H1 (cell line): ENCODE measurements around the gene GPR34. TPM values are rescaled to one million over a fixed set of nuclear protein-coding genes. Genes with fewer than 3 reads are reported as not detected.

ENCODE experiments used
- CTCF ChIA-PET: fragments of 300-600 bp; sonication (Branson Sonifier 250); formaldehyde crosslinking; loops from one replicate; lab custom pipeline; 2021; ENCODE audit not compliant: partially characterized antibody; lab: Charles Lee
- POLR2A ChIA-PET: fragments of 300-600 bp; sonication (Branson Sonifier 250); formaldehyde crosslinking; loops from one replicate; lab custom pipeline; 2021; ENCODE audit warnings: inconsistent platforms; ENCODE audit not compliant: partially characterized antibody; lab: Charles Lee
- DNase-seq, 2 experiments: peaks; one replicate each; pipeline versions ENCODE4 v3.0.0 to v3.0.0-alpha.2; 2010 to 2022; ENCODE audit warnings: low spot score in 2 of 2, low read depth in 1 of 2, mixed read lengths in 1 of 2
- FAIRE-seq: peaks from 2 replicates; lab custom pipeline; 2011; peaks lifted over from hg19 to GRCh38; lab: Jason Lieb, UNC
- H2AFZ ChIP-seq: 2 replicates; pipeline ENCODE4 v1.8.1; 2012; ENCODE audit warnings: low read length, inconsistent platforms
- H2AK5ac ChIP-seq: 2 replicates; pipeline ENCODE4 v1.6.1; 2013; ENCODE audit warnings: low read depth, low read length
- H2BK120ac ChIP-seq: replicated peaks from 2 replicates; pipeline ENCODE3; 2013; ENCODE audit warnings: low read depth, low read length, inconsistent platforms
- H2BK12ac ChIP-seq: 2 replicates; pipeline ENCODE4 v1.6.1; 2013; ENCODE audit warnings: low read depth, low read length
- H2BK15ac ChIP-seq: 2 replicates; pipeline ENCODE4 v1.6.1; 2013; ENCODE audit warnings: low read length
- H2BK20ac ChIP-seq: 2 replicates; pipeline ENCODE4 v1.6.1; 2013; ENCODE audit warnings: low read length
- H2BK5ac ChIP-seq: 2 replicates; pipeline ENCODE4 v1.6.1; 2013; ENCODE audit warnings: low read depth, low read length
- H3K14ac ChIP-seq: 2 replicates; pipeline ENCODE4 v1.6.1; 2013; ENCODE audit warnings: inconsistent platforms; ENCODE audit not compliant: insufficient read length
- H3K18ac ChIP-seq: 2 replicates; pipeline ENCODE4 v1.6.1; 2013; ENCODE audit warnings: low read length; ENCODE audit errors: extremely low read depth
- H3K23ac ChIP-seq: 2 replicates; pipeline ENCODE4 v1.6.1; 2013; ENCODE audit warnings: inconsistent platforms; ENCODE audit not compliant: insufficient read length
- H3K23me2 ChIP-seq: 2 replicates; pipeline ENCODE4 v1.6.1; 2013; ENCODE audit warnings: low read depth, low read length
- H3K27ac ChIP-seq: 2 replicates; pipeline ENCODE4 v1.6.1; 2011; ENCODE audit warnings: low read depth, low read length, inconsistent platforms
- H3K27me3 ChIP-seq, 4 experiments: replicated peaks in 1 of 4; 1 replicate in 1 of 4; 2 replicates in 3 of 4; pipeline versions ENCODE4 v1.6.1 to v1.8.1; 2011 to 2013; ENCODE audit warnings: low read length in 3 of 4, mild to moderate bottlenecking in 3 of 4, inconsistent platforms in 2 of 4, mixed read lengths in 2 of 4, moderate library complexity in 1 of 4; ENCODE audit not compliant: control insufficient read depth in 3 of 4, insufficient read depth in 3 of 4; ENCODE audit errors: extremely low read depth in 1 of 4
- H3K36me3 ChIP-seq, 4 experiments: 2 replicates each; pipeline versions ENCODE4 v1.6.1 to v1.8.1; 2011 to 2013; ENCODE audit warnings: mild to moderate bottlenecking in 4 of 4, low read length in 3 of 4, moderate library complexity in 2 of 4, control low read depth in 1 of 4, inconsistent platforms in 1 of 4; ENCODE audit not compliant: insufficient read depth in 4 of 4, control insufficient read depth in 2 of 4
- H3K4ac ChIP-seq: replicated peaks from 2 replicates; pipeline ENCODE3; 2013; ENCODE audit warnings: low read length, low read depth, mixed read lengths, inconsistent platforms; ENCODE audit not compliant: insufficient read length
- H3K4me1 ChIP-seq, 4 experiments: replicated peaks in 1 of 4; 1 replicate in 1 of 4; 2 replicates in 3 of 4; pipeline versions ENCODE4 v1.6.1 to v1.8.1; 2011 to 2013; ENCODE audit warnings: low read length in 3 of 4, inconsistent platforms in 2 of 4, mixed read lengths in 1 of 4; ENCODE audit not compliant: insufficient read depth in 4 of 4, control insufficient read depth in 3 of 4
- H3K4me2 ChIP-seq, 2 experiments: 2 replicates each; pipeline versions ENCODE4 v1.6.1 to v1.8.1; 2011 to 2013; ENCODE audit warnings: low read depth in 2 of 2, low read length in 2 of 2, control low read depth in 1 of 2, inconsistent platforms in 1 of 2, mild to moderate bottlenecking in 1 of 2; ENCODE audit not compliant: insufficient read depth in 1 of 2
- H3K4me3 ChIP-seq, 4 experiments: fragments of 200-600, 300-600 bp in 1 of 4; sonication (generic), shearing (Covaris generic), sonication (Bioruptor Twin) in 1 of 4; 2 replicates each; pipeline versions ENCODE4 v1.5.1 to v1.8.1; 2011 to 2016; ENCODE audit warnings: low read length in 4 of 4, low read depth in 3 of 4, control low read depth in 2 of 4, inconsistent platforms in 2 of 4, mild to moderate bottlenecking in 2 of 4, mixed read lengths in 1 of 4, moderate library complexity in 1 of 4; ENCODE audit not compliant: insufficient read depth in 2 of 4; ENCODE audit errors: extremely low read depth in 1 of 4
- H3K56ac ChIP-seq: replicated peaks from 2 replicates; pipeline ENCODE3; 2013; ENCODE audit warnings: low read depth, mild to moderate bottlenecking, mixed read lengths, low read length, inconsistent platforms; ENCODE audit not compliant: insufficient read length
- H3K79me1 ChIP-seq: 2 replicates; pipeline ENCODE4 v1.6.1; 2013; ENCODE audit warnings: low read depth, low read length, control low read depth
- H3K79me2 ChIP-seq, 2 experiments: 2 replicates each; pipeline versions ENCODE4 v1.6.1 to v1.8.1; 2012 to 2013; ENCODE audit warnings: low read length in 2 of 2, mild to moderate bottlenecking in 2 of 2, inconsistent platforms in 1 of 2; ENCODE audit not compliant: insufficient read depth in 2 of 2, control insufficient read depth in 1 of 2
- H3K9ac ChIP-seq, 4 experiments: replicated peaks in 1 of 4; 1 replicate in 1 of 4; 2 replicates in 3 of 4; pipeline versions ENCODE4 v1.6.1 to v1.8.1; 2011 to 2013; ENCODE audit warnings: low read depth in 3 of 4, low read length in 3 of 4, control low read depth in 2 of 4, mild to moderate bottlenecking in 2 of 4, moderate library complexity in 2 of 4, inconsistent platforms in 1 of 4; ENCODE audit errors: extremely low read depth in 1 of 4
- H3K9me3 ChIP-seq, 2 experiments: 2 replicates each; pipeline versions ENCODE4 v1.6.1 to v1.8.1; 2012 to 2013; ENCODE audit warnings: mild to moderate bottlenecking in 2 of 2, moderate library complexity in 2 of 2, control low read depth in 1 of 2, inconsistent platforms in 1 of 2, low read depth in 1 of 2, low read length in 1 of 2, mixed read lengths in 1 of 2; ENCODE audit not compliant: insufficient read depth in 2 of 2
- H4K20me1 ChIP-seq, 2 experiments: replicated peaks in 1 of 2; 2 replicates each; pipeline versions ENCODE3 to v1.8.1; 2011 to 2013; ENCODE audit warnings: inconsistent platforms in 2 of 2, low read length in 2 of 2, mild to moderate bottlenecking in 1 of 2; ENCODE audit not compliant: insufficient read depth in 2 of 2, control insufficient read depth in 1 of 2
- H4K5ac ChIP-seq: 2 replicates; pipeline ENCODE4 v1.6.1; 2013; ENCODE audit warnings: low read length, low read depth, mixed read lengths, inconsistent platforms; ENCODE audit not compliant: insufficient read length
- H4K8ac ChIP-seq: 2 replicates; pipeline ENCODE4 v1.8.0; 2013; ENCODE audit warnings: mild to moderate bottlenecking, moderate library complexity, low read length, inconsistent platforms; ENCODE audit not compliant: insufficient read depth; ENCODE audit errors: extremely low read depth
- H4K91ac ChIP-seq: replicated peaks from 2 replicates; pipeline ENCODE3; 2013; ENCODE audit warnings: low read length, mixed read lengths, inconsistent platforms; ENCODE audit not compliant: insufficient read length
- JUN ChIP-seq: IDR thresholded peaks from 2 replicates; pipeline ENCODE4 v1.6.1; 2011; ENCODE audit warnings: low read depth, mild to moderate bottlenecking, improper control_type of control experiment, low read length
- POLR2AphosphoS5 ChIP-seq: IDR thresholded peaks from 2 replicates; pipeline ENCODE4 v1.6.1; 2011; ENCODE audit warnings: low read depth, low read length
- RAD21 ChIP-seq, 2 experiments: IDR thresholded peaks in 1 of 2; conservative IDR thresholded peaks in 1 of 2; 2 replicates each; pipeline ENCODE4 v1.6.1; 2011; ENCODE audit warnings: low read depth in 2 of 2, low read length in 2 of 2, improper control_type of control experiment in 1 of 2, inconsistent platforms in 1 of 2, mild to moderate bottlenecking in 1 of 2, moderate library complexity in 1 of 2
- WGBS, 2 experiments: shearing (Covaris generic) in 1 of 2; methylation state at CpG; one replicate each; pipeline versions ENCODE4 v1.1.6 to v1.1.7; 2013 to 2015; ENCODE audit warnings: low lambda C conversion rate in 2 of 2, mixed read lengths in 2 of 2, inconsistent platforms in 1 of 2, low coverage in 1 of 2, missing lambda C conversion rate in 1 of 2; ENCODE audit not compliant: insufficient replicate concordance in 2 of 2, insufficient coverage in 1 of 2, insufficient read length in 1 of 2; ENCODE audit errors: extremely low coverage in 1 of 2, missing lambda C conversion rate in 1 of 2; 5-methylcytosine and 5-hydroxymethylcytosine counted together
- polyA plus RNA-seq, 7 experiments: library from polyadenylated mRNA; depleted of rRNA in 3 of 7; stranded (reverse) in 5 of 7; unstranded in 2 of 7; fragments of >200 nt in 5 of 7; fragments of 200-250 nt in 2 of 7; gene quantifications; 1 replicate in 5 of 7; 2 replicates in 1 of 7; 4 replicates in 1 of 7; pipeline versions ENCODE4 v1.2.1 to v1.2.3, GENCODE V29; 2011 to 2013; ENCODE audit warnings: missing spikeins in 2 of 7, mixed read lengths in 2 of 7
- total RNA-seq: library from RNA; stranded (reverse); fragmentation: NEBNext Ultra II Directional; extraction: Animal tissue kit (Norgen Biotek cat#: 25700); gene quantifications from 2 replicates; pipeline ENCODE4 v1.2.1, GENCODE V29; 2021

Gene GPR34
- total and polyA plus RNA-seq, 2 of the 8 experiments (the other 6 are each of a cell fraction or from before 2014, with no cell fraction given), result not detected

DNA sequence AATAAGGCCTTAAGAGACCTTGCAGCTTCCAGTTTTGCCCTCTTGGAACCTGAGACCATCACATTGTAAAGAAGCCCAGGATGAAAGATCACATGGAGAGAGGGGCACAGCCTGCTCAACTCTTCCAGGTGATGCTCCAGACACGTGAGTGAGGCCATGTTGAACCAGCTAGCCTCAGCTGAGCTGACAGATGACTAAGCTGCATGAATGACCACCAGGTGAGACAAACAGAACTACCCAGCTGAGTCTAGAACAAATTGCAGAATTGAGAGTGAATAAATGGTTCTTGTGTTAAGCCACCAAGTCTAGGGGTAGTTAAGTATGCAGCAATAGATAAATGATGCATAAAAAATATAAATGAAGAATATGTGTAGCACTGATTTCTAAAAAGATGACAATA, 18.4 kb downstream of the GPR34 start:
- H3K36me3 ChIP-seq, result no peaks in the 10 kb centered on the region
- no peak overlapping the region for H3K4me2 ChIP-seq
- H3K27me3 ChIP-seq, result no peaks in the 10 kb centered on the region
- H3K14ac ChIP-seq, result no peak overlapping the region
- H3K56ac ChIP-seq, result no peak overlapping the region
- H3K18ac ChIP-seq, result no peak overlapping the region
- no peak overlapping the region for H2BK120ac ChIP-seq
- POLR2A ChIA-PET, result no interaction called here
- no peak overlapping the region for H3K4me3 ChIP-seq
- 100% methylated on average over 1 of the region's 1 CpG; no CpG with 5 or more reads in 1 of the 2 experiments for WGBS, 2 experiments
- TF ChIP-seq JUN, result no peak
- no peak for TF ChIP-seq POLR2AphosphoS5
- no peak for TF ChIP-seq RAD21 (IDR thresholded peaks at IDR 0.05 in 1 of 2, conservative IDR thresholded peaks at IDR 0.05 in 1 of 2; ENCODE audit: low read depth in 2 of 2, low read length in 2 of 2)
- H3K79me2 ChIP-seq, result no peaks in the 10 kb centered on the region
- no peak overlapping the region for H2BK5ac ChIP-seq
- no peaks in the 10 kb centered on the region for H4K20me1 ChIP-seq
- CTCF ChIA-PET, result interaction anchor here (1.0 to 1.3 kb wide), 2 partner anchors 11 to 22 kb away, joined by 3 to 4 read pairs; no protein-coding TSS in a partner anchor
- no peak overlapping the region for H4K91ac ChIP-seq
- no peak overlapping the region for H2BK12ac ChIP-seq
- H3K79me1 ChIP-seq, result no peaks in the 10 kb centered on the region
- no peak overlapping the region for H2AK5ac ChIP-seq
- no peak overlapping the region for H3K9ac ChIP-seq
- H3K4me1 ChIP-seq, result peaks cover 0 to 8% (median 0%) of the 10 kb centered on the region in 4 experiments; a peak in 4 of 7 replicates
- H2BK15ac ChIP-seq, result no peak overlapping the region
- no peaks in the 10 kb centered on the region for H3K23me2 ChIP-seq
- no peak for FAIRE-seq
- H4K5ac ChIP-seq, result no peak overlapping the region
- H3K23ac ChIP-seq, result no peak overlapping the region
- H2AFZ ChIP-seq, result no peak overlapping the region
- no peak overlapping the region for H4K8ac ChIP-seq
- no peak overlapping the region for H2BK20ac ChIP-seq
- H3K4ac ChIP-seq, result no peak overlapping the region
- no peak overlapping the region for H3K27ac ChIP-seq
- H3K9me3 ChIP-seq, result no peaks in the 10 kb centered on the region
- DNase-seq, result no peak
